Right atrium auricular region (tissue), 2 donors: ENCODE results near the gene PRRC1. TPM values are rescaled to one million over a fixed set of nuclear protein-coding genes. Genes with fewer than 3 reads are reported as not detected.
"Not testable (repeated sequence)": the region's sequence is repeated elsewhere in the genome, so short reads cannot be mapped to it uniquely, and the experiment has no call there.

Experiments used
- DNase-seq: peaks from one replicate; pipeline ENCODE4 v3.0.0-alpha.2; 2019; ENCODE audit warnings: low spot score
- H3K27ac ChIP-seq, 2 donors: fragments of 200-600 bp; sonication (generic); 1 replicate in 1 of 2; 2 replicates in 1 of 2; pipeline ENCODE4 v1.5.1; 2016 to 2019
- H3K27me3 ChIP-seq, 2 donors: fragments of 200-600 bp; sonication (generic); one replicate each; pipeline versions ENCODE4 v1.5.1 to v1.6.0; 2017 to 2019
- H3K36me3 ChIP-seq: fragments of 200-600 bp; sonication (generic); one replicate; pipeline ENCODE4 v1.5.1; 2016
- H3K4me1 ChIP-seq, 2 donors: fragments of 200-600 bp; sonication (generic); one replicate each; pipeline versions ENCODE4 v1.5.1 to v1.6.0; 2017 to 2019
- H3K4me3 ChIP-seq, 2 donors: fragments of 200-600 bp; sonication (generic); 1 replicate in 1 of 2; 2 replicates in 1 of 2; pipeline ENCODE4 v1.5.1; 2017 to 2019; ENCODE audit warnings: mild to moderate bottlenecking in 1 of 2, moderate library complexity in 1 of 2
- H3K9me3 ChIP-seq, 2 donors: fragments of 200-600 bp; sonication (generic); one replicate each; pipeline ENCODE4 v1.5.1; 2019
- CTCF ChIP-seq, 2 donors: fragments of 200-600 bp; sonication (generic); IDR thresholded peaks; one replicate each; pipeline ENCODE4 v1.5.1; 2019; ENCODE audit warnings: antibody characterized with exemption in 2 of 2
- total RNA-seq, 2 donors: library from RNA; depleted of rRNA; stranded (reverse); fragments of >200 nt; gene quantifications; one replicate each; pipeline ENCODE4 v1.1.0, GENCODE V29; 2016

The PRRC1 gene
- total RNA-seq, 2 donors from 2014 or later, result 19.3 to 34.6 TPM

GRCh38 chr5:127565586-127566270 lies 48.3 kb downstream of the PRRC1 start:
- H3K27ac ChIP-seq, result no peak overlapping the region
- H3K4me1 ChIP-seq, result no peaks in the 10 kb centered on the region
- no peak for TF ChIP-seq CTCF (IDR thresholded peaks at IDR 0.05)
- DNase-seq, result no peak
- H3K9me3 ChIP-seq, result no peaks in the 10 kb centered on the region
- H3K27me3 ChIP-seq, result no peaks in the 10 kb centered on the region
- no peak overlapping the region for H3K4me3 ChIP-seq
- H3K36me3 ChIP-seq, result no peaks in the 10 kb centered on the region

- Histone ChIP-seq H3K4me1 (no peaks in the 10 kb centered on the region), H3K27ac (no peak overlapping the region), H3K36me3 (no peaks in the 10 kb centered on the region), H3K4me3 (no peak overlapping the region), H3K27me3 (no peaks in the 10 kb centered on the region), H3K9me3 (no peaks in the 10 kb centered on the region)
- DNase-seq, result no peak
- TF ChIP-seq CTCF (IDR thresholded peaks at IDR 0.05), result no peak
Observed at GRCh38 chr5:127567026-127567768, 49.8 kb downstream of the PRRC1 start.

DNA sequence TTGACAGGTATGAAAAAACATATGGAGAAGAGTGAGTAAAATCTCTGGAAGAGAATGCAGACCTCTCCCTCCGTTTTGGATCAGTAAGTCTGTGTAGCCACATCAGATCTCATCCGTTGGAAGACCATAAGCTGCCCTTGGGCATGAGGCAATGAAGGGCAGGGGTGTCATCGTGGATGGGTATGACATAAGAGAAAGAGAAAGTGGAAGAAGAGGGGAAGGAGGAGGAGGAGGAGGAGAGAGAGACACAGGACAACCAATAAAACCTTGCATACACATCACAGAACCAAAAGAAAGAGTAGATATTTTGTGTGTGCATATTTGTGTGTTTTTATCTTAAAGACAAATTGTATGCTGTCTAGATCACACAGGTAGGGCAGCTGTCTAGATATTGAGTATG lies 50.7 kb downstream of the PRRC1 start:
- no peaks in the 10 kb centered on the region for H3K4me1 ChIP-seq
- H3K36me3 ChIP-seq, result no peaks in the 10 kb centered on the region
- no peak overlapping the region for H3K4me3 ChIP-seq
- H3K27ac ChIP-seq, result no peak overlapping the region
- DNase-seq, result no peak
- no peaks in the 10 kb centered on the region for H3K27me3 ChIP-seq
- H3K9me3 ChIP-seq, result no peaks in the 10 kb centered on the region
- TF ChIP-seq CTCF (IDR thresholded peaks at IDR 0.05), result no peak

GRCh38 chr5:127569471-127569870 lies 52.0 kb downstream of the PRRC1 start:
- not testable (repeated sequence) for DNase-seq, H3K36me3 ChIP-seq, H3K27me3 ChIP-seq, H3K27ac ChIP-seq, H3K4me1 ChIP-seq, H3K4me3 ChIP-seq, H3K9me3 ChIP-seq

DNA sequence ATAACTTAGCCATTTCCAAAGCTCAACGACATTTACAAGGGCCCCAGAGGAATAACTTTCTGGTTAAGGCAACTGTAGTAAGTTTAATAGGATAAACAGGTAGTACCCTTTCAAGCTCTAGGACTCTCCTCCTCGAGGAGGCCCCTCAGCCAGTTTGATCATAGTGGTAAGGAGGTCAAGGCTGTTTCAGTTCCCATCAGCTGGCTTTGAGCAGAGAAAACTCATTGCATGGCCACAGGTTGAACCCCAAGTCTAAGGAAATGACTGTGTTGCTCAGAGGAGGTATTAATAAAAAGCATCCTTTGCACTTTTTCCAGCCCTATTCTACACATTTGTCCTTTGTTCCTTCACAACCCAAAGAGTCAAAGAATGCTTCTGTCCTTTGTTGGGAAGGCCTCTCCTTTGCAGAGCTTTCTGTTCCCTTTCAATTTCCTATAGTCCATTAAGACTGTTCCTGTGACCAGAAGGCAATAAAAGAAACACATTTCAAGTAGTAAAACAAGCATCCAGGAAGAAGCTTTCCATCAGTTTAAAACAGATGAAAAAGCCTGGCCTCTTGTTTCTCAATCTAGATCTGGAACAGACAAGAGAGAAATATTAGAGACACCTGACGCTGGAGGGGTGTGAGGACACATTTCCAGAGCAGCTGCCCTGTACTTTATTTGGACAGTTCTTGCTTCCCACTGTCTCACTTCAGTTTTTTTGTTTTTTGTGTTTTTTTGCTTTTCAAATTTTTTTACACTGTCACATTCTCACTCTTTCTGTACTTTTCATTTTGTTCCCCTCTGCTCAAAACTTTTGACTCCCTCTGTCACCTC lies 54.1 kb downstream of the PRRC1 start:
- Histone ChIP-seq H3K36me3 (no peaks in the 10 kb centered on the region), H3K27ac (no peak overlapping the region), H3K9me3 (peaks cover 0 to 23% of the 10 kb centered on the region in 2 donors), H3K4me1 (no peaks in the 10 kb centered on the region), H3K4me3 (no peak overlapping the region), H3K27me3 (no peaks in the 10 kb centered on the region)
- no peak for TF ChIP-seq CTCF (IDR thresholded peaks at IDR 0.05)
- DNase-seq, result no peak

DNA sequence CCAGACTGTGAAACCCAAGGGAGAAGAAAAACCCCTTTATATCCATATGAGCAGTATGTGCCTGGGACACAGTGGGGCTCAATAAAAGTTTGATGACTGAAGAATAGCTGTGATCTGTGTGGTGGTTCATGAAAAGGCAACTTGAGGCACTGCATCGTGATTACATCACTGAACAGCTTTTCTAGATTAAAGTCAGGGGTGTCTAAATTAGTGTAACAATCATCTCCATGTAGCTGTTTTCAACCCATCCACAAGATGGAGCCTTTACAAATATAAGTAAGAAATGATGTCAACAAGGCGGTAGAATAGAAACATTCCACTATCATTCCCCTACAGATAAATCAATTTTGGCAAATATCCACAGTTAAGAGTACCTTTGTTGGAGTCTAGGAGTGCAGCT lies 55.5 kb downstream of the PRRC1 start:
- H3K4me3 ChIP-seq, result no peak overlapping the region

More for the DNA sequence above, 55.5 kb downstream of the PRRC1 start:
- Histone ChIP-seq H3K36me3 (no peaks in the 10 kb centered on the region), H3K27me3 (no peaks in the 10 kb centered on the region), H3K9me3 (peaks cover 0 to 25% of the 10 kb centered on the region in 2 donors), H3K4me1 (no peaks in the 10 kb centered on the region), H3K27ac (no peak overlapping the region)
- peak in 1 of 2 donors; percentile 38 for TF ChIP-seq CTCF (IDR thresholded peaks at IDR 0.05)
- DNase-seq, result no peak
